Measurements from ENCODE around the gene PLA2G4A. TPM values are rescaled to one million over a fixed set of nuclear protein-coding genes. Genes with fewer than 3 reads are reported as not detected.

PLA2G4A gene
- polyA plus RNA-seq, 1 of the 3 experiments (the other 2 are of a cell fraction) = 0.26 TPM

- Histone ChIP-seq H3K36me3 (replicated peaks in 1 of 2; ENCODE audit: control insufficient read depth in 1 of 2, insufficient read depth in 2 of 2, low read length in 1 of 2) (peaks cover 0 to 4% of the 10 kb centered on the region in 2 experiments), H2AFZ (ENCODE audit: low read depth) (no peak overlapping the region), H3K4me3 (ENCODE audit: low read depth in 2 of 2, low read length in 1 of 2) (no peak overlapping the region), H3K9me2 (no peaks in the 10 kb centered on the region), H3K4me2 (no peak overlapping the region), H3K79me2 (ENCODE audit: insufficient read depth) (no peaks in the 10 kb centered on the region), H3K27me3 (ENCODE audit: insufficient read depth) (no peaks in the 10 kb centered on the region), H3K27ac (ENCODE audit: low read depth in 2 of 2, low read length in 1 of 2) (no peak overlapping the region), H4K20me1 (ENCODE audit: insufficient read depth) (no peaks in the 10 kb centered on the region), H3K4me1 (ENCODE audit: control insufficient read depth in 1 of 2, insufficient read depth in 2 of 2, low read depth in 1 of 2, low read length in 1 of 2) (no peaks in the 10 kb centered on the region; a peak in 1 of 4 replicates), H3K9me3 (0 out of 2 replicates have a peak, but pooled peaks cover 11% of the 10 kb centered on the region), H3F3A (replicated peaks; ENCODE audit: insufficient read depth) (no peaks in the 10 kb centered on the region), H3K9ac (no peak overlapping the region)
- no peak for DNase-seq
- ChIA-PET POLR2A (no interaction called here), CTCF (interaction anchor here (2.0 kb wide), 1 partner anchor 21 kb away, joined by 6 read pairs; no protein-coding TSS in a partner anchor)
- WGBS (ENCODE audit: low lambda C conversion rate) = 39% methylated on average over 2 of the region's 2 CpGs
- no peak for TF ChIP-seq SMC3 (IDR thresholded peaks at IDR 0.05; ENCODE audit: low read depth, low read length)
- no peak for TF ChIP-seq USF1 (IDR thresholded peaks at IDR 0.05; ENCODE audit: borderline replicate concordance, low read depth)
- TF ChIP-seq GABPA (IDR thresholded peaks at IDR 0.05; ENCODE audit: low read depth) = no peak
- no peak for TF ChIP-seq NRF1 (IDR thresholded peaks at IDR 0.05; ENCODE audit: low read depth, low read length)
- TF ChIP-seq MEF2A (IDR thresholded peaks at IDR 0.05; ENCODE audit: borderline replicate concordance, low read depth) = no peak
- no peak for TF ChIP-seq RAD21 (IDR thresholded peaks at IDR 0.05; ENCODE audit: low read length)
- TF ChIP-seq TAF1 (IDR thresholded peaks at IDR 0.05; ENCODE audit: borderline replicate concordance, low read depth, low read length) = no peak
- TF ChIP-seq RFX5 (IDR thresholded peaks at IDR 0.05; ENCODE audit: low read length) = no peak
- TF ChIP-seq USF2 (IDR thresholded peaks at IDR 0.05; ENCODE audit: borderline replicate concordance, low read depth, low read length) = no peak
- no peak for TF ChIP-seq ZBTB33 (IDR thresholded peaks at IDR 0.05; ENCODE audit: borderline replicate concordance, low read depth)
Measured at GRCh38 chr1:187006896-187007295, 178.1 kb downstream of the PLA2G4A start.

- H3K4me3 ChIP-seq (ENCODE audit: low read depth in 2 of 2, low read length in 1 of 2) = no peak overlapping the region
- no peaks in the 10 kb centered on the region for H4K20me1 ChIP-seq (ENCODE audit: insufficient read depth)
- no peaks in the 10 kb centered on the region for H3F3A ChIP-seq (replicated peaks; ENCODE audit: insufficient read depth)
- H2AFZ ChIP-seq (ENCODE audit: low read depth) = no peak overlapping the region
- no peaks in the 10 kb centered on the region for H3K27me3 ChIP-seq (ENCODE audit: insufficient read depth)
- no peak overlapping the region for H3K27ac ChIP-seq (ENCODE audit: low read depth in 2 of 2, low read length in 1 of 2)
- H3K9ac ChIP-seq = no peak overlapping the region
- ChIA-PET CTCF (interaction anchor here (1.0 kb wide), 1 partner anchor 22 kb away, joined by 3 read pairs; no protein-coding TSS in a partner anchor), POLR2A (no interaction called here)
- DNase-seq = no peak
- peaks cover 0 to 4% of the 10 kb centered on the region in 2 experiments for H3K36me3 ChIP-seq (replicated peaks in 1 of 2; ENCODE audit: control insufficient read depth in 1 of 2, insufficient read depth in 2 of 2, low read length in 1 of 2)
- H3K9me3 ChIP-seq = 0 out of 2 replicates have a peak, but pooled peaks cover 11% of the 10 kb centered on the region
- no peak overlapping the region for H3K4me2 ChIP-seq
- no peaks in the 10 kb centered on the region for H3K79me2 ChIP-seq (ENCODE audit: insufficient read depth)
- H3K9me2 ChIP-seq = no peaks in the 10 kb centered on the region
- H3K4me1 ChIP-seq (ENCODE audit: control insufficient read depth in 1 of 2, insufficient read depth in 2 of 2, low read depth in 1 of 2, low read length in 1 of 2) = no peaks in the 10 kb centered on the region
- 62% methylated on average over 2 of the region's 2 CpGs for whole genome bisulfite sequencing (ENCODE audit: low lambda C conversion rate)
- TF ChIP-seq USF2 (IDR thresholded peaks at IDR 0.05; ENCODE audit: borderline replicate concordance, low read depth, low read length) = no peak
- no peak for TF ChIP-seq NFIC (IDR thresholded peaks at IDR 0.05; ENCODE audit: borderline replicate concordance)
- TF ChIP-seq YY1 (IDR thresholded peaks at IDR 0.05; ENCODE audit: low read depth) = no peak
- TF ChIP-seq EP300 (IDR thresholded peaks at IDR 0.05; ENCODE audit: borderline replicate concordance in 1 of 2, low read depth in 1 of 2, low read length in 1 of 2) = no peak
- no peak for TF ChIP-seq MEF2A (IDR thresholded peaks at IDR 0.05; ENCODE audit: borderline replicate concordance, low read depth)
- TF ChIP-seq TCF12 (IDR thresholded peaks at IDR 0.05) = no peak
- TF ChIP-seq GABPA (IDR thresholded peaks at IDR 0.05; ENCODE audit: low read depth) = no peak
- no peak for TF ChIP-seq NRF1 (IDR thresholded peaks at IDR 0.05; ENCODE audit: low read depth, low read length)
- no peak for TF ChIP-seq CTCF (IDR thresholded peaks at IDR 0.05)
- TF ChIP-seq CHD2 (IDR thresholded peaks at IDR 0.05; ENCODE audit: low read length, partially characterized antibody) = no peak
- TF ChIP-seq PBX3 (IDR thresholded peaks at IDR 0.05) = no peak
- TF ChIP-seq FOXM1 (IDR thresholded peaks at IDR 0.05; ENCODE audit: low read depth) = no peak
- no peak for TF ChIP-seq SIN3A (IDR thresholded peaks at IDR 0.05; ENCODE audit: borderline replicate concordance, low read depth, low read length)
- TF ChIP-seq FOXJ3 (CRISPR knock-in tag; IDR thresholded peaks at IDR 0.05) = no peak
Measured at GRCh38 chr1:187009320-187009719, 180.6 kb downstream of the PLA2G4A start.
